ENCODE results near the gene KLHDC7B.
A peak's percentile ranks its signal among the peaks of the same experiment; 100 is the strongest.
"Not testable (repeated sequence)": the region's sequence is repeated elsewhere in the genome, so short reads cannot be mapped to it uniquely, and the experiment has no call there.

KLHDC7B gene

DNA sequence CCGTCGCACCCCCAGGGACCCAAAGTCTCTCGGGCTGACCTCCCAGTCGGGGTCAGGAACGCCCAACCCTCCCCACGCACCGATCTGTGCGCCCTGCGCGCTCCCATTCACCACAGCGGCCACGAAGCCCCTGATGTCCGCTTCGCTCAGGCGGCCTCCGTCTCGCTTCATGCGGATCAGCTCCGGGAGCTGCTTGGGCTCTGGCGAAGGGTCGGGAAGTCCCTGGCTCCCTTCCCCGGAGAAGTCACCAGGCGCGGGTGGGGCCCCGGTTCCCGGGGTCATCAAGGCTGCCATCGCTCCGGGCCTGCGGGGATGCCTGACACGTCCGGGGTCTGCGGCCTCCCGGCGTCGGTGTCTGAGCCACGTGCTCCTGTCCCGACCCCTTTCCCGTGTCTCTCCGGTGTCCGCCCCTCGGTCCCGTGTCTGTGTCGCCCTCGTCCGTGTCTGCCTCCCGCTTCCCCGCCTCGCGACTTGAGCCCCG lies 16.2 kb upstream of the KLHDC7B start:
- Histone ChIP-seq H3K4me1 (ENCODE audit: control insufficient read depth in 2 of 2, insufficient read depth in 2 of 2, low read length in 2 of 2) (peaks cover 30 to 34% of the 10 kb centered on the region in 2 donors), H3K27me3 (ENCODE audit: control insufficient read depth in 2 of 2, insufficient read depth in 2 of 2, low read length in 2 of 2) (no peaks in the 10 kb centered on the region), H3K36me3 (ENCODE audit: control insufficient read depth in 2 of 2, insufficient read depth in 2 of 2, low read length in 2 of 2) (no peaks in the 10 kb centered on the region), H3K4me3 (ENCODE audit: low read length in 2 of 2) (peak overlapping the region; percentile 68 to 85), H3K9me3 (ENCODE audit: control insufficient read depth in 2 of 2, low read length in 2 of 2) (no peaks in the 10 kb centered on the region), H3K9ac (ENCODE audit: low read depth in 1 of 2, low read length in 2 of 2) (peak overlapping the region; percentile 65 to 83), H3K27ac (ENCODE audit: low read depth in 2 of 2, low read length in 2 of 2) (peak overlapping the region; percentile 93 to 99)

DNA sequence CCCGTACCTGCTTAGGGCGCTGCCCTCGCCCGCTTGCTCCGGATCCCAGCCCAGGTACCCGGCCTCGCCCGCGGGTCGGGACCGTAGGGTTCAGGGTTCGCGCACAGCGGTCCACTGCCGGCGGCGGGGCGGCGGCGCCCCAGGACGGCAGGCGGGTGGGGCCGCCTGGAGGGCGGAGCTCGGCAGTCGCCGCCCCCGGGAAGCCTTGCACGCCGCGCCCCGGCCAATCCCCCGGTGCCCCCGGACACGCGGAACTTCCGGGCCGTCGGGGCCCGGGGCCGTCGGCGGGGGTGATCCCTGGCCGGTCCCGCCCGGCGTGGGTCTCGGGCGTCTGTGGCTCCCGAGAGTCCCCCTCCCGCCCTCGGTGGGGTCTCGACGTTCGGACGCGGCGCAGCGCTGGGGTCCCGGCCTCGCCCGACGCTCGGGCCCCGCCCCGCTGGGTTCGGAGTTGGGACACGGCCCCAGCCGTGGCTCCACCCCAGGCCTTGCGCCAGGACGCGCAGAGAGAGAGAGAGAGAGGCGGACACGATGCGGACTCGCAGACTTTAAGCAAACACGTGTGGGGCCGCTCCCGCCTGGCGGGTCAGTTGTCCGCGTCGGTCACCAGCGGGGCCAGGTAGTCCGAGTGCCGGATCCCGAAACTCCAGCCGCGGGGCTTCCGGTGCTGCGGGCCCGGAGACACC lies 15.7 kb upstream of the KLHDC7B start, which contains the start of gene TYMP:
TSS of gene TYMP (minus strand) at position 116 of the 683 bp plus-strand sequence. CDS start 303 bp downstream, outside the sequence.
- Histone ChIP-seq H3K27ac (ENCODE audit: low read depth in 2 of 2, low read length in 2 of 2) (peak within 1 kb of the TSS; percentile 93 to 99), H3K4me1 (ENCODE audit: control insufficient read depth in 2 of 2, insufficient read depth in 2 of 2, low read length in 2 of 2) (peaks cover 26 to 31% of the 10 kb centered on the region in 2 donors), H3K27me3 (ENCODE audit: control insufficient read depth in 2 of 2, insufficient read depth in 2 of 2, low read length in 2 of 2) (no peaks in the 10 kb centered on the region)

DNA sequence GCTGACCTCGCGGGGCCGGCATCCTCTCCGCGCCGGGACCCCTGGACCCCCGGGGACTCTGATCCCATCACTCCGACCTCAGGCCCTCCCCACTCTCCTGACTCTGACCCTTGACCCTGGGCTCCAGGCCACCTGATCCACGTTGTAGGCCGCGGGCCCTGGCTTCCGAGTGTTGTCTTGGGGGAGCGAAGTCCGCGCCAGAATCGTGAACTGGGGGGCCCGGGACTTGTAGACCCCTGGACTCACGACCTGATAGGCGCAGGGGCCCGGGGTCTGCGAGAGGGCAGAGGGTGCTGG lies 15.2 kb upstream of the KLHDC7B start:
- H3K27me3 ChIP-seq (ENCODE audit: control insufficient read depth in 2 of 2, insufficient read depth in 2 of 2, low read length in 2 of 2), result no peaks in the 10 kb centered on the region
- no peaks in the 10 kb centered on the region for H3K9me3 ChIP-seq (ENCODE audit: control insufficient read depth in 2 of 2, low read length in 2 of 2)
- H3K27ac ChIP-seq (ENCODE audit: low read depth in 2 of 2, low read length in 2 of 2), result peak overlapping the region; percentile 93 to 99
- peak overlapping the region; percentile 81 to 83 for H3K9ac ChIP-seq (ENCODE audit: low read depth in 1 of 2, low read length in 2 of 2)
- no peaks in the 10 kb centered on the region for H3K36me3 ChIP-seq (ENCODE audit: control insufficient read depth in 2 of 2, insufficient read depth in 2 of 2, low read length in 2 of 2)
- peaks cover 26 to 31% of the 10 kb centered on the region in 2 donors for H3K4me1 ChIP-seq (ENCODE audit: control insufficient read depth in 2 of 2, insufficient read depth in 2 of 2, low read length in 2 of 2)
- H3K4me3 ChIP-seq (ENCODE audit: low read length in 2 of 2), result peak overlapping the region; percentile 68 to 85

More for the DNA sequence above, 15.7 kb upstream of the KLHDC7B start, which contains the start of gene TYMP:
- Histone ChIP-seq H3K4me3 (ENCODE audit: low read length in 2 of 2) (peak within 1 kb of the TSS; percentile 68 to 85), H3K9me3 (ENCODE audit: control insufficient read depth in 2 of 2, low read length in 2 of 2) (no peaks in the 10 kb centered on the region), H3K9ac (ENCODE audit: low read depth in 1 of 2, low read length in 2 of 2) (peak within 1 kb of the TSS; percentile 83 to 95), H3K36me3 (ENCODE audit: control insufficient read depth in 2 of 2, insufficient read depth in 2 of 2, low read length in 2 of 2) (no peaks in the 10 kb centered on the region)

DNA sequence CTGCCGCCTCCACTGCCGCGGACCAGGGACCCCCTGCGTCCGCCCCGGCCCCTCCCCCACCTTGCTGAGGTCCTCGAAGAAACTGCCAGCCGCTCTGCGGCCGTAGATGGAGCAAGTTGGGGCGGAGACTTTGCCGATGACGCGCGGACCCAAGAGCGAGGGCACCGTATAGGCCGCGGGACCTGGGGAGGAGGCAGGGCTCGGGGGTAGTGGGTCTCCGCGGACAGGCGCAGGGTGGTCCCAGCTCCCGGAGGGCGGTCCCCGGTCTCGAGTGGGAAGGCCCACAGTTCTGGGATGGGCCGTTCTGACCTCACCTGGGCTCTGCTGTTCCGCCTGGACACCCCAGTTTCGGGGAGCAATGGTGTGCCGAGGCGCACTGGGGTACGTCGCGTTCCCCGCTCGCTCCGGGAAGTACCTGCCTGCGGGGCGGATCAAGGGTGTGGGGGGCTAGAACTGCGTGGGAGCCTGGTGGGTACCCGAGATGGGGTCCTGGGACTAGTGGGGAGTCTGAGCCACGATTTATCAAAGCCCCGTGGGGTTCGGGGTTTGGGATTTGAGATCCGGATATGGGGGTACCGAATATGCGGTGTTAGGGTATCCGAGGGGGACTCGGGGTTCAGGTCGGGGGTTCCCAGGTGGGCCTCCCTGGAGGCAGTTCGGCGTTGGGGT lies 14.7 kb upstream of the KLHDC7B start:
- Histone ChIP-seq H3K27ac (ENCODE audit: low read depth in 2 of 2, low read length in 2 of 2) (peak overlapping the region; percentile 93 to 99), H3K27me3 (ENCODE audit: control insufficient read depth in 2 of 2, insufficient read depth in 2 of 2, low read length in 2 of 2) (no peaks in the 10 kb centered on the region), H3K4me1 (ENCODE audit: control insufficient read depth in 2 of 2, insufficient read depth in 2 of 2, low read length in 2 of 2) (peaks cover 26 to 31% of the 10 kb centered on the region in 2 donors)

GRCh38 chr22:50531546-50531961 lies 14.1 kb upstream of the KLHDC7B start:
- H3K9me3 ChIP-seq (ENCODE audit: control insufficient read depth in 2 of 2, low read length in 2 of 2), result no peaks in the 10 kb centered on the region
- no peaks in the 10 kb centered on the region for H3K27me3 ChIP-seq (ENCODE audit: control insufficient read depth in 2 of 2, insufficient read depth in 2 of 2, low read length in 2 of 2)
- peak overlapping the region; percentile 93 to 99 for H3K27ac ChIP-seq (ENCODE audit: low read depth in 2 of 2, low read length in 2 of 2)
- peaks cover 22 to 30% of the 10 kb centered on the region in 2 donors for H3K4me1 ChIP-seq (ENCODE audit: control insufficient read depth in 2 of 2, insufficient read depth in 2 of 2, low read length in 2 of 2)
- peak overlapping the region; percentile 83 to 95 for H3K9ac ChIP-seq (ENCODE audit: low read depth in 1 of 2, low read length in 2 of 2)
- H3K36me3 ChIP-seq (ENCODE audit: control insufficient read depth in 2 of 2, insufficient read depth in 2 of 2, low read length in 2 of 2), result no peaks in the 10 kb centered on the region
- H3K4me3 ChIP-seq (ENCODE audit: low read length in 2 of 2), result peak overlapping the region; percentile 68 to 85

More for the DNA sequence above, 14.7 kb upstream of the KLHDC7B start:
- Histone ChIP-seq H3K9me3 (ENCODE audit: control insufficient read depth in 2 of 2, low read length in 2 of 2) (no peaks in the 10 kb centered on the region), H3K4me3 (ENCODE audit: low read length in 2 of 2) (peak overlapping the region; percentile 68 to 85), H3K9ac (ENCODE audit: low read depth in 1 of 2, low read length in 2 of 2) (peak overlapping the region; percentile 83 to 95), H3K36me3 (ENCODE audit: control insufficient read depth in 2 of 2, insufficient read depth in 2 of 2, low read length in 2 of 2) (no peaks in the 10 kb centered on the region)

- Histone ChIP-seq H3K9ac (ENCODE audit: low read depth in 1 of 2, low read length in 2 of 2) (peak overlapping the region; percentile 83 to 95), H3K4me3 (ENCODE audit: low read length in 2 of 2) (peak overlapping the region; percentile 68 to 85), H3K9me3 (ENCODE audit: control insufficient read depth in 2 of 2, low read length in 2 of 2) (no peaks in the 10 kb centered on the region), H3K36me3 (ENCODE audit: control insufficient read depth in 2 of 2, insufficient read depth in 2 of 2, low read length in 2 of 2) (no peaks in the 10 kb centered on the region), H3K27me3 (ENCODE audit: control insufficient read depth in 2 of 2, insufficient read depth in 2 of 2, low read length in 2 of 2) (no peaks in the 10 kb centered on the region), H3K27ac (ENCODE audit: low read depth in 2 of 2, low read length in 2 of 2) (peak overlapping the region; percentile 93 to 99), H3K4me1 (ENCODE audit: control insufficient read depth in 2 of 2, insufficient read depth in 2 of 2, low read length in 2 of 2) (peaks cover 18 to 24% of the 10 kb centered on the region in 2 donors)
Measured at GRCh38 chr22:50531962-50532674, 13.6 kb upstream of the KLHDC7B start.

DNA sequence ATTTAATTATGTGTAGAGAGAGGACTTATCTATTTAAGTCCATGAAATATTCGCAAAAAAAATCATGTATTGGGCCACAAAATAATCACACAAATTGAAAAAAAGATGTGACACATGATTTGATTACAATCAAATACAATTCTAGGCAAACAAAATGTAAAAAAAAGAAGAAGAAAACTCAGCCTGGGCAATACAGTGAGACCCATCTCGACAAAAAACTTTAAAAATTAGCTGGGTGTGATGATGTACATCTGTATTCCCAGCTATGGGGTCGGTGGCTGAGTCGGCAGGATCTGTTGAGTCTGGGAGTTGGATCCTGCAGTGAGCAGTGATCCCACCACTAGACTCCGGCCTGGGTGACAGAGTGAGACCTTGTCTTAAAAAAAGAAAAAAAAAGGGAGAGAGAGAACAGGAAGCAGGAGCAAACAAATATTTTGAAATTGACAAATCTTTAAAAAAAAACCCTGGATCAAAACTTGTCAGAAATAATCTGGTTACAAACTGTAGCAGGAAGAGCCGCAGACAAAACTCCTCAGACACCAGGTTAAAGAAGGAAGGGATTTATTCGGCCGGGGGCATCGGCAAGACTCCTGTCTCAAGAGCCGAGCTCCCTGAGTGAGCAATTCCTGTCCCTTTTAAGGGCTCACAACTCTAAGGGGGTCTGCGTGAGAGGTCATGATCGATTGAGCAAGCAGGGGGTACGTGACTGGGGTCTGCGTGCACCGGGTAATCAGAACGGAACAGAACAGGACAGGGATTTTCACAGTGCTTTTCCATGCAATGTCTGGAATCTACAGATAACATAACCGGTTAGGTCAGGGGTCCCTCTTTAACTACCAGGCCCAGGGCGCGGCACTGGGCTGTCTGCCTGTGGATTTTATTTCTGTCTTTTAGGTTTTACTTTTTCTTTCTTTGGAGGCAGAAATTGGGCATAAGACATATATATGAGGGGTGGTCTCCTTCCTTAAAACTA lies 12.6 kb upstream of the KLHDC7B start:
- Histone ChIP-seq H3K9ac (ENCODE audit: low read depth in 1 of 2, low read length in 2 of 2) (no peak overlapping the region), H3K4me3 (ENCODE audit: low read length in 2 of 2) (no peak overlapping the region), H3K27me3 (ENCODE audit: control insufficient read depth in 2 of 2, insufficient read depth in 2 of 2, low read length in 2 of 2) (no peaks in the 10 kb centered on the region), H3K36me3 (ENCODE audit: control insufficient read depth in 2 of 2, insufficient read depth in 2 of 2, low read length in 2 of 2) (no peaks in the 10 kb centered on the region), H3K4me1 (ENCODE audit: control insufficient read depth in 2 of 2, insufficient read depth in 2 of 2, low read length in 2 of 2) (peaks cover 17 to 22% of the 10 kb centered on the region in 2 donors), H3K27ac (ENCODE audit: low read depth in 2 of 2, low read length in 2 of 2) (peak overlapping the region; percentile 93 to 99), H3K9me3 (ENCODE audit: control insufficient read depth in 2 of 2, low read length in 2 of 2) (no peaks in the 10 kb centered on the region)

- Histone ChIP-seq H3K27ac (ENCODE audit: low read depth in 2 of 2, low read length in 2 of 2) (peak overlapping the region; percentile 49 to 63), H3K9ac (ENCODE audit: low read depth in 1 of 2, low read length in 2 of 2) (peak overlapping the region in 1 of 2 donors; percentile 24), H3K4me1 (ENCODE audit: control insufficient read depth in 2 of 2, insufficient read depth in 2 of 2, low read length in 2 of 2) (peaks cover 24 to 28% of the 10 kb centered on the region in 2 donors)
- not testable (repeated sequence) for H3K4me3 ChIP-seq (ENCODE audit: low read length in 2 of 2); H3K36me3 ChIP-seq (ENCODE audit: control insufficient read depth in 2 of 2, insufficient read depth in 2 of 2, low read length in 2 of 2); H3K9me3 ChIP-seq (ENCODE audit: control insufficient read depth in 2 of 2, low read length in 2 of 2); H3K27me3 ChIP-seq (ENCODE audit: control insufficient read depth in 2 of 2, insufficient read depth in 2 of 2, low read length in 2 of 2)
Measured at GRCh38 chr22:50533856-50534711, 11.6 kb upstream of the KLHDC7B start.
